GM21723 (cell line): Measurements from ENCODE around the gene ETFB.

Experiments
- ATAC-seq: cut with Tn5 transposase; IDR thresholded peaks from one replicate; pipeline ENCODE4 v1.9.1; 2021; ENCODE audit warnings: mild to moderate bottlenecking, moderate library complexity; ENCODE audit not compliant: unreplicated experiment

The ETFB gene

GRCh38 chr19:51331193-51331592 lies 35.0 kb downstream of the ETFB start:
- no peak for ATAC-seq

GRCh38 chr19:51330366-51330765 lies 35.8 kb downstream of the ETFB start:
- no peak for ATAC-seq

GRCh38 chr19:51329411-51329810 lies 36.8 kb downstream of the ETFB start:
- ATAC-seq = no peak

GRCh38 chr19:51327066-51328001 lies 38.9 kb downstream of the ETFB start:
- no peak for ATAC-seq

GRCh38 chr19:51326216-51327065 lies 39.7 kb downstream of the ETFB start:
- no peak for ATAC-seq

- ATAC-seq = no peak
These were observed 40.8 kb downstream of the ETFB start for GRCh38 chr19:51325161-51325976.

GRCh38 chr19:51324167-51324481 lies 42.1 kb downstream of the ETFB start:
- no peak for ATAC-seq

GRCh38 chr19:51323481-51324166 lies 42.6 kb downstream of the ETFB start:
- no peak for ATAC-seq

- ATAC-seq = no peak
These were observed 44.4 kb downstream of the ETFB start for GRCh38 chr19:51321799-51322198.

GRCh38 chr19:51320280-51320657 lies 45.9 kb downstream of the ETFB start:
- ATAC-seq = no peak

- no peak for ATAC-seq
These were observed 46.4 kb downstream of the ETFB start for GRCh38 chr19:51319649-51320279.

- no peak for ATAC-seq
These were observed 47.2 kb downstream of the ETFB start for GRCh38 chr19:51318687-51319648.

GRCh38 chr19:51317968-51318367 lies 48.2 kb downstream of the ETFB start:
- no peak for ATAC-seq

- ATAC-seq = no peak
These were observed 48.8 kb downstream of the ETFB start for GRCh38 chr19:51317376-51317775.

GRCh38 chr19:51316688-51317087 lies 49.5 kb downstream of the ETFB start:
- no peak for ATAC-seq

- no peak for ATAC-seq
These were observed 54.6 kb downstream of the ETFB start, which contains the start of gene IGLON5 for GRCh38 chr19:51311351-51312257. Gene IGLON5 (plus strand): TSS chr19:51311644. CDS start chr19:51311848, 204 bp downstream.

- ATAC-seq = no peak
These were observed 60.7 kb downstream of the ETFB start for GRCh38 chr19:51305479-51305878.

- no peak for ATAC-seq
These were observed 64.9 kb downstream of the ETFB start for GRCh38 chr19:51301266-51301665.
